Dendritic cell treated with granulocyte-macrophage colony-stimulating factor and Interleukin-4, amounts not matched to agents 40 ng/mL and 50 ng/mL, for 4 days (primary cell): ENCODE data around the gene TRABD2A.

Experiments
- H3K27ac Mint-ChIP-seq: one replicate; pipeline ENCODE4 v1.8.0; 2022; ENCODE audit warnings: mild to moderate bottlenecking, mixed read lengths
- H3K27me3 Mint-ChIP-seq: one replicate; pipeline ENCODE4 v1.8.0; 2022; ENCODE audit warnings: mild to moderate bottlenecking, mixed read lengths
- H3K36me3 Mint-ChIP-seq: one replicate; pipeline ENCODE4 v1.8.0; 2022; ENCODE audit warnings: low read depth, mixed read lengths
- H3K4me1 Mint-ChIP-seq: one replicate; pipeline ENCODE4 v1.8.0; 2022; ENCODE audit warnings: low read depth, mixed read lengths
- H3K4me3 Mint-ChIP-seq: one replicate; pipeline ENCODE4 v1.8.0; 2022; ENCODE audit warnings: mild to moderate bottlenecking, moderate library complexity, mixed read lengths
- H3K9me3 Mint-ChIP-seq: one replicate; pipeline ENCODE4 v1.8.0; 2022; ENCODE audit warnings: mixed read lengths
- intact Hi-C: fragments of 100-400 bp; cut with micrococcal nuclease; formaldehyde crosslinking; loops from one replicate; pipeline ENCODE4 v1.15.0; 2022

TRABD2A gene

GRCh38 chr2:84841577-84841976, 39.3 kb downstream of the TRABD2A start:
- no peaks in the 10 kb centered on the region for H3K27me3 Mint-ChIP-seq
- intact Hi-C loops: loop anchor here (10.0 kb wide), 1 partner anchor 57 kb away; no protein-coding TSS in a partner anchor
- peaks cover 26% of the 10 kb centered on the region for H3K36me3 Mint-ChIP-seq
- peaks cover 29% of the 10 kb centered on the region for H3K4me1 Mint-ChIP-seq
- no peak overlapping the region for H3K27ac Mint-ChIP-seq
- H3K9me3 Mint-ChIP-seq: peaks cover 12% of the 10 kb centered on the region
- no peak overlapping the region for H3K4me3 Mint-ChIP-seq

DNA sequence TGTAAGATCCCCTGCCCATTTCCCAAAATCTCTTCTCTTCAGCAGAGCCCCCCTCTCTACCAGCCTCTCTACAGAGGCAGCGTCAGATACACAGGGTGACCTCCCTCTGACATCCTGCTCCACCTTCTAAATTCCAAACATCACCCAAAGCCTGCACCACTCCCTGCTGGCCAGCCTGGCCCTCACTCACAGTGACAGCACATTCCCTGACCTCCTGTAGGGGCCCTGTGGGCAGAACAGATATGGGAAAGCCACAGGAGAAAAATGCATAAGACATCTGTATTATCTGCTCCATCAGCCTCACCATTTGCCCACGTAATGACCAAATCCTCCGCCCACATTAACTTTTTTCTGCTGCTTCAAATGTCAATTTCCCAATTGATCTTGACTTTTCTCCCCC, 40.6 kb downstream of the TRABD2A start:
- H3K4me1 Mint-ChIP-seq: peaks cover 17% of the 10 kb centered on the region
- H3K27ac Mint-ChIP-seq: no peak overlapping the region
- peaks cover 25% of the 10 kb centered on the region for H3K9me3 Mint-ChIP-seq
- H3K4me3 Mint-ChIP-seq: no peak overlapping the region
- no peaks in the 10 kb centered on the region for H3K27me3 Mint-ChIP-seq
- intact Hi-C loops: loop anchor here (10.0 kb wide), 1 partner anchor 56 kb away; no protein-coding TSS in a partner anchor
- H3K36me3 Mint-ChIP-seq: peaks cover 36% of the 10 kb centered on the region

- peaks cover 36% of the 10 kb centered on the region for H3K36me3 Mint-ChIP-seq
- H3K27ac Mint-ChIP-seq: no peak overlapping the region
- peaks cover 25% of the 10 kb centered on the region for H3K9me3 Mint-ChIP-seq
- peaks cover 14% of the 10 kb centered on the region for H3K4me1 Mint-ChIP-seq
- no peaks in the 10 kb centered on the region for H3K27me3 Mint-ChIP-seq
- H3K4me3 Mint-ChIP-seq: no peak overlapping the region
- intact Hi-C loops: loop anchor here (10.0 kb wide), 1 partner anchor 55 kb away; no protein-coding TSS in a partner anchor
Observed at GRCh38 chr2:84839851-84840250, 41.0 kb downstream of the TRABD2A start.

DNA sequence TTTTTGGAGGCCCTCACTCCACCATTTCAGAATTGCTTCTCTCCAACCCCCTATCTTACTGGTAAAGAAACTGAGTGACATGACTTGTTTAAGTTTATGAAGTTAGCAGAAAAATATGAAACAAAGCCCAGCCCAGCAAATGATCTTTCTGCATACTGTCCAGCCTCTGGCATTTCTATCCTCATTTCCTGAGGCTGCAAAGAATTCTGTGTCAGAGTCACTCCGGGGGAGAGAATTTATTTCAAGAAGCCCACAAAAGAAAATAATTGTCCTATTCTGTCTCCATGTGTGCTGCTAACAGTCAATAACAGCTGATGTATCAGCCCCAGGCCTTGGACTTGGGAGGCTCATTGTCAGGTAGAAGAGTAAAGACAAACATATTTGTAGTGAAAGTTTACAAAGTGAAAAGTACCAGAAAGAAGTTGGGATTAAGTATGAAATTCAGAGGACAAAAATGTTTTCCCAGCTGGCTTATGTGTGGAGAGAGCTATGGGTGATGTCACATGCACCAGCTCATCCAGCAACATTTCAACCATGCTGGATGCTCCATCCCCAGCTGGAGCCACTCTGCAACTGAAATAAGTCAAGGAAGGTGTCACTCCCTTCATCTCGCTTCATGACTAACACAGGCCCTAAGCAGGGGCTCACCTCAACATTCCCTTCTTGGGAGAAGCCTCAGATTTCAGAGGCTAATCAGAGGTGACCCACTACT, 42.3 kb downstream of the TRABD2A start:
- intact Hi-C loops: no loop called here
- H3K27me3 Mint-ChIP-seq: no peaks in the 10 kb centered on the region
- H3K4me1 Mint-ChIP-seq: peaks cover 21% of the 10 kb centered on the region
- peaks cover 36% of the 10 kb centered on the region for H3K36me3 Mint-ChIP-seq
- no peak overlapping the region for H3K27ac Mint-ChIP-seq
- H3K9me3 Mint-ChIP-seq: peaks cover 25% of the 10 kb centered on the region
- no peak overlapping the region for H3K4me3 Mint-ChIP-seq

DNA sequence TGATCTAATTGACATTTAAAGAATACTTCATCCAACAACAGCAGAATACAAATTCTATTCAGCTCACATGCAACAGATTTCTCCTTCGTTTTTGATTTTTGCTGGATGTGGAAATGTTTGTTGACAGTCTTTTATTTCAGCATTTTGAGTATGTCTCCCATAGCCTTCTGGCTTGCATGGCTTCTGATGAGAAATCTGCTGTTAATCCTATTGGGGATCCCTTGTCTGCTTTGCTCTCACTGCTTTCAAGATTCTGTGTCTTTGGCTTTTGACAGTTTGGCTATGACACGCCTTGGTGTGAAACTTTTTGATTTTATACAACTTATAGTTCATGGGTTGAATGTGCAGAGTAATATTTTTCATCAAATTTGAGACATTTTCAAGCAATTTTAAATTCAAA, 44.7 kb downstream of the TRABD2A start:
- Mint-ChIP-seq H3K4me1 (peaks cover 26% of the 10 kb centered on the region), H3K27me3 (no peaks in the 10 kb centered on the region), H3K27ac (no peak overlapping the region), H3K4me3 (no peak overlapping the region), H3K9me3 (peaks cover 25% of the 10 kb centered on the region), H3K36me3 (peaks cover 36% of the 10 kb centered on the region)
- intact Hi-C loops: no loop called here

- peaks cover 25% of the 10 kb centered on the region for H3K9me3 Mint-ChIP-seq
- peaks cover 29% of the 10 kb centered on the region for H3K36me3 Mint-ChIP-seq
- H3K4me1 Mint-ChIP-seq: peaks cover 12% of the 10 kb centered on the region
- H3K27me3 Mint-ChIP-seq: no peaks in the 10 kb centered on the region
- H3K27ac Mint-ChIP-seq: no peak overlapping the region
- intact Hi-C loops: loop anchor here (5.0 kb wide), 1 partner anchor 74 kb away; the partner anchor contains the start of gene TMSB10
- peak overlapping the region; percentile 17 for H3K4me3 Mint-ChIP-seq
Observed at GRCh38 chr2:84833481-84834150, 47.3 kb downstream of the TRABD2A start.

DNA sequence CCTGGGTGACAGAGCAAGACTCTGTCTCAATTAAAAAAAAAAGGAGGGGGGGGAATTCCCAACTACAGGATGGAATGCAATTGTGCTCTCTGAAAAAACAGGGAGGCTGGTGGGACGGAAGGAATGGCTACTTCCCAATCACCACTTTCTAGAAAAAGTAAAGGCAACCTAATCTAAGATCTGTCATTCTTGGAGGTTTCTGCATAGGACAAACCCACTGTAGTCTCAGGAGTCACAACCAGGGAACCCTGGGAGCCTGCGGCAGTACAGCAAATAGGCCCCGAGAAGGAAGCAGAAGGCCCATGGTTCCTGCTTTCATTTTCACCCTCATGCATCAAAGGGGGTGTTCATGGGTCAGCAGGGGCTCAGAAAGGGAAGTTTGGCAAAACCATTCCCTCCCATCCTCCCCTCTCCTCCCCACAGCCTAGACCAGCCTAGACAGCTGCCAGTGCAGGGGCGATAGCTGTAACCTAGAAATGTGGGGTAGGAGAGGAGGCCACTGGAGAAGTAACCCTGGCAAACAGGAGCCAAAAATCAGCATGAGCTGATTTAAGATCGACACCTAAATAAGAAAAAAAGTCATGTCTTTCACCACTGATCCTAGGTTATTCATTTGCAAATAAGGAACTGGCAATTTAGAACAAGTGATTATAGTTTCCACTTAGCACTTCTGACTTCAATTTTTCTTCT, 48.0 kb downstream of the TRABD2A start:
- H3K27me3 Mint-ChIP-seq: no peaks in the 10 kb centered on the region
- intact Hi-C loops: loop anchor here (5.0 kb wide), 1 partner anchor 74 kb away; the partner anchor contains the start of gene TMSB10
- H3K27ac Mint-ChIP-seq: no peak overlapping the region
- H3K9me3 Mint-ChIP-seq: peaks cover 25% of the 10 kb centered on the region
- H3K36me3 Mint-ChIP-seq: peaks cover 22% of the 10 kb centered on the region
- H3K4me3 Mint-ChIP-seq: peak overlapping the region; percentile 17
- H3K4me1 Mint-ChIP-seq: peaks cover 12% of the 10 kb centered on the region

GRCh38 chr2:84830758-84831500, 50.0 kb downstream of the TRABD2A start:
- peaks cover 3% of the 10 kb centered on the region for H3K36me3 Mint-ChIP-seq
- peaks cover 7% of the 10 kb centered on the region for H3K9me3 Mint-ChIP-seq
- H3K27me3 Mint-ChIP-seq: no peaks in the 10 kb centered on the region
- H3K27ac Mint-ChIP-seq: no peak overlapping the region
- intact Hi-C loops: loop anchor here (5.0 kb wide), 1 partner anchor 76 kb away; the partner anchor contains the start of gene TMSB10
- peaks cover 12% of the 10 kb centered on the region for H3K4me1 Mint-ChIP-seq
- H3K4me3 Mint-ChIP-seq: no peak overlapping the region

- intact Hi-C loops: loop anchor here (5.0 kb wide), 1 partner anchor 77 kb away; the partner anchor contains the start of gene TMSB10
- Mint-ChIP-seq H3K36me3 (no peaks in the 10 kb centered on the region), H3K4me1 (peaks cover 12% of the 10 kb centered on the region), H3K27ac (no peak overlapping the region), H3K27me3 (no peaks in the 10 kb centered on the region), H3K4me3 (no peak overlapping the region), H3K9me3 (no peaks in the 10 kb centered on the region)
Observed at GRCh38 chr2:84830095-84830494, 50.8 kb downstream of the TRABD2A start.

DNA sequence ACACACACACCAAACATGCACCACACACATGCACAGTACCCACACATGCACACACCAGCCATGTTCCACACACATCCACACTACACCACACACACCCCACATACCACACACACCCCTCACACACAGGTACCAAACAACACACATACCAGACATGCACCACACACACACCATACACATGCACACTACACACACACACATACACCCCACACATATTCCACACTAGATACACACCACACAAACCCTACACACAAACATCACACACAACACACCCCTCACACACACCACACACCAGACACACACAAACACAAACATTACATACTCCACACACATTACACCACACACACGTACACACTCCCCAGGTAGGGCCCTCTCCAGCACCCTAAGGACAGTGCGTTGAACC, 51.2 kb downstream of the TRABD2A start:
- Mint-ChIP-seq H3K27me3 (no peaks in the 10 kb centered on the region), H3K27ac (no peak overlapping the region), H3K4me1 (peaks cover 12% of the 10 kb centered on the region), H3K36me3 (no peaks in the 10 kb centered on the region), H3K9me3 (no peaks in the 10 kb centered on the region), H3K4me3 (no peak overlapping the region)
- intact Hi-C loops: loop anchor here (5.0 kb wide), 1 partner anchor 78 kb away; the partner anchor contains the start of gene TMSB10

DNA sequence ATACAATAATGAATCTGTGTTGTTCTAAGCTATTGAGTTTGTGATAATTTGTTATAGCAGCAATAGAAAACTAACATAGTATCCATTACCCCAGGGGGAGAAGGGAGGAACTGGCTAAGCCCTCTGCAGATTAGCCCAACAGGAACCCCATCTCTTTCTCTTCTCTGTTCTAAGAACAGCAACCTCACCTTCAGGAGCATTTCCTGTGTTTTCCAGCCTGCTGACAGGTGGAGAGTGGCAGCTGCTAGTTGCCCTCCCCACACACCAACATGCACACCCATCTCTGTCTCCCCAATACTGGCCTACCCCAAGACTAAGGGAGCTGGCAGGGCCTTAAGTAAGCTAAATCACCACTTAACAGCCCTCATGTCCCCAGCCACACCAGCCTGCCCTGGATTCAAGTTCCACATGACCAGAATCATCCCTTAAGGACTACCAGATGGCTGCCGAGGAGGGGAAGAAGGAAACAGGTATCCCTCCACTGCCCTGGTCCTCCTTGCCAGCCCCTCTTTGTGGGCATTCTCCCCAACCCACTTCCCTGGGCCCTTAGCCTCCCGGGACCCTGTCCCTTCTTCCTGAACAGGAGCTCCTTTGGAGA, 52.8 kb downstream of the TRABD2A start:
- intact Hi-C loops: no loop called here
- Mint-ChIP-seq H3K27ac (no peak overlapping the region), H3K27me3 (no peaks in the 10 kb centered on the region), H3K9me3 (no peaks in the 10 kb centered on the region), H3K4me1 (peaks cover under 1% of the 10 kb centered on the region), H3K4me3 (no peak overlapping the region), H3K36me3 (no peaks in the 10 kb centered on the region)

- H3K4me3 Mint-ChIP-seq: no peak overlapping the region
- peaks cover 5% of the 10 kb centered on the region for H3K36me3 Mint-ChIP-seq
- H3K27me3 Mint-ChIP-seq: no peaks in the 10 kb centered on the region
- intact Hi-C loops: no loop called here
- no peak overlapping the region for H3K27ac Mint-ChIP-seq
- H3K4me1 Mint-ChIP-seq: peaks cover 13% of the 10 kb centered on the region
- no peaks in the 10 kb centered on the region for H3K9me3 Mint-ChIP-seq
Observed at GRCh38 chr2:84823788-84824187, 57.1 kb downstream of the TRABD2A start.

GRCh38 chr2:84823229-84823628, 57.7 kb downstream of the TRABD2A start:
- intact Hi-C loops: no loop called here
- Mint-ChIP-seq H3K9me3 (no peaks in the 10 kb centered on the region), H3K27ac (no peak overlapping the region), H3K4me3 (no peak overlapping the region), H3K27me3 (no peaks in the 10 kb centered on the region), H3K36me3 (peaks cover 5% of the 10 kb centered on the region), H3K4me1 (peaks cover 13% of the 10 kb centered on the region)
